Measurements from ENCODE around the gene VPS72.

Gene VPS72

DNA sequence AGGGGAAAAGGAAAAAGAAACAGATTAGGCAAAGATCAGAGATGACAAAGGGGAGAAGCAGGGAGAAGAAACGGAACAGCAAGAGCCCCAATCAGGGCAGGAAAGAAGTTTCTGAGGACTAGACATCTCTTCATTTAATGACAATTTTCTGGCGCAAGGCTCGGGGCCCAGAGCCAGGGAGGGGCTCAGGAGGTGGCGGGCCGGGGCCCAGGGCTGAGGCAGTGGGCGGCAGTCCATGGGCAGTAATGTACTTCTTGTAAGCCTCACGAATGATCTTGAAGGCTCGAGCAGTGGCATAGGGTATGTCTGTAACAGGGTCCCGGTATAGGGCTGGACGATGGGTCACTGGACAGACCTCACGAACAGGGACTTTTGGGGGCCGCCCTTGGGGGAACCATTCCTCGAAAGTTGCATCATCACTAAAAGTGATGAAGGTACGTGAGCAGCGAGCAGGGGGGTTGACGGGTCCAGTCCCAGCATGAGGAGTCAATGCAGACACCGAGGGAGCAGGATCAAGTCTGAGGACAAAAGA is 13.4 kb downstream of the VPS72 start:
- no peak for TF ChIP-seq TAF1 (IDR thresholded peaks at IDR 0.05; ENCODE audit: borderline replicate concordance, insufficient read depth, low read length)
- TF ChIP-seq SIN3A (IDR thresholded peaks at IDR 0.05; ENCODE audit: borderline replicate concordance, insufficient read depth, low read length) = no peak
- TF ChIP-seq REST (IDR thresholded peaks at IDR 0.05; ENCODE audit: insufficient read depth in 1 of 2, low read depth in 2 of 2, low read length in 2 of 2) = no peak
- no peak for TF ChIP-seq FOXP2 (optimal IDR thresholded peaks at IDR 0.05; ENCODE audit: borderline replicate concordance, extremely low read depth, extremely low read length, insufficient read depth)

- TF ChIP-seq POLR2AphosphoS5 (IDR thresholded peaks at IDR 0.05; ENCODE audit: low read depth, low read length) (no peak), FOXP2 (optimal IDR thresholded peaks at IDR 0.05; ENCODE audit: borderline replicate concordance, extremely low read depth, extremely low read length, insufficient read depth) (no peak), TAF1 (IDR thresholded peaks at IDR 0.05; ENCODE audit: borderline replicate concordance, insufficient read depth, low read length) (no peak), REST (IDR thresholded peaks at IDR 0.05; ENCODE audit: insufficient read depth in 1 of 2, low read depth in 2 of 2, low read length in 2 of 2) (no peak), SIN3A (IDR thresholded peaks at IDR 0.05; ENCODE audit: borderline replicate concordance, insufficient read depth, low read length) (no peak)
Measured at GRCh38 chr1:151175863-151176262, 14.1 kb downstream of the VPS72 start, which contains the start of gene TMOD4. TSS of gene TMOD4 (minus strand) at chr1:151175981. CDS start at chr1:151174875, 1,106 bp downstream.

DNA sequence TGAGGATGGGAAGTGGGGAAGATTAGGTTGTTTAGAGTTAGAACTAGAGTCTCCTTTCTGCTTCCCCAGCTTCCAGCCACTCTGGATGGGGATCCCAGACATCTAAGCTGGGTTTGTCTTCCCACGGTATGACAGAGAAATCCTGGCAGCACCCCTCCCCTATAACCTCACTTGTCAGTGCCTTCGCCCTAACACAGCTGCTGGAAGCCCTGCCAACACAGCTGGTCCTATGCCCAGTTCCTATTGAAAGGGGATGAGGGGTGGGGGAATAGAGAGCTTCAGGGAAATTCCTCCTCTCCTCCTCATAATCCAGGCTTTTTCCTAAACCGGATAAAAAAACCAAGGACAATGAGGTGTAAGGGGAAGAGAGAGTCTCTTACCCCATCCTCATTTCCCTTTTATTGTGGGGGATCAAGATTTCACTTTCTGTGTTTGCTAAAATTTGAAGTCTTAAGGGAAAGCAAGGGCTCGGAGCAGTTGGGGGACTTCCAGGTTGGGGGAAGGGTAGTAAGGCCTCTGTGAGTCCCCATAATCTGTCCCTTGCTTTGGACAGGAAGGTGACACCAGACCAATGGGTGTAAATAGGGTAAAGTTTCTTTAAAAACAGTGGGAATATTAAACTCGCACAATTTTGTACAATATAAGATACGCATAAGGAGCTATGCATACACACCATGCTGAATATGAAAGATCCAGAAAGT is 14.8 kb downstream of the VPS72 start:
- TF ChIP-seq TAF1 (IDR thresholded peaks at IDR 0.05; ENCODE audit: borderline replicate concordance, insufficient read depth, low read length) (no peak), POLR2AphosphoS5 (IDR thresholded peaks at IDR 0.05; ENCODE audit: low read depth, low read length) (no peak)

GRCh38 chr1:151171190-151171589 is 18.8 kb downstream of the VPS72 start:
- no peak for TF ChIP-seq SIN3A (IDR thresholded peaks at IDR 0.05; ENCODE audit: borderline replicate concordance, insufficient read depth, low read length)
- no peak for TF ChIP-seq FOXP2 (optimal IDR thresholded peaks at IDR 0.05; ENCODE audit: borderline replicate concordance, extremely low read depth, extremely low read length, insufficient read depth)
- 0 out of 2 replicates have a peak, but pooled peaks have one; percentile 30 for TF ChIP-seq POLR2AphosphoS5 (IDR thresholded peaks at IDR 0.05; ENCODE audit: low read depth, low read length)
- TF ChIP-seq REST (IDR thresholded peaks at IDR 0.05; ENCODE audit: insufficient read depth in 1 of 2, low read depth in 2 of 2, low read length in 2 of 2) = no peak
- no peak for TF ChIP-seq TAF1 (IDR thresholded peaks at IDR 0.05; ENCODE audit: borderline replicate concordance, insufficient read depth, low read length)

DNA sequence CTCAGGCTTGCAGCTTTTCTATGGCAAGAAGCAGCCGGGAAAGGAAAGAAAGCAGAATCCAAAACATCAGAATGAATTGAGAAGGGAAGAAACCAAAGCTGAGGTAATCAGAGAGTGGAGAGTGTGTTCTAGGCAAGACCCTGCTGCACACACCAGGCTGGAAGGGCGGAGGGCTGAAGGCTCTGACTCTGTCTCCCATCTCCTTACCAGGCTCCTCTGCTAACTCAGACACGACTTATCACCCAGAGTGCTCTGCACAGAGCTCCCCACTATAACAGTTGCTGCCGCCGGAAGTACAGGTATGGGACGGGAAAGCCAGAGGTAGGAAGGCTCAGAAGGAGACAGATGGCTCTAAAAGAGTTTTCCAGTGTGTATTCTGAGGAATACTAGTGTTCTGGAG is 22.9 kb downstream of the VPS72 start:
- TF ChIP-seq POLR2AphosphoS5 (IDR thresholded peaks at IDR 0.05; ENCODE audit: low read depth, low read length) = no peak
- TF ChIP-seq REST (IDR thresholded peaks at IDR 0.05; ENCODE audit: insufficient read depth in 1 of 2, low read depth in 2 of 2, low read length in 2 of 2) = no peak
- TF ChIP-seq FOXP2 (optimal IDR thresholded peaks at IDR 0.05; ENCODE audit: borderline replicate concordance, extremely low read depth, extremely low read length, insufficient read depth) = no peak
- no peak for TF ChIP-seq SIN3A (IDR thresholded peaks at IDR 0.05; ENCODE audit: borderline replicate concordance, insufficient read depth, low read length)
- TF ChIP-seq TAF1 (IDR thresholded peaks at IDR 0.05; ENCODE audit: borderline replicate concordance, insufficient read depth, low read length) = no peak

Measured in PFSK-1 (cell line).